Activated CD8-positive, alpha-beta T cell treated with anti-CD3 and anti-CD28 coated beads, Interleukin-2, amount 10 ng/mL, durations not matched to agents 7 days and 5 days (primary cell): ENCODE data around the gene SNED1. TPM values are rescaled to one million over a fixed set of nuclear protein-coding genes. Genes with fewer than 3 reads are reported as not detected.

ENCODE experiments used
- ATAC-seq: fragments of 150-1000 bp; cut with Tn5 transposase; one replicate; pipeline ENCODE4 v1.10.0; 2021; ENCODE audit warnings: moderate library complexity
- CTCF ChIA-PET: fragments of 350-600 bp; sonication (Branson Sonifier 250); formaldehyde crosslinking; loops from one replicate; lab custom pipeline; 2021; ENCODE audit warnings: antibody characterized with exemption; lab: Charles Lee
- POLR2A ChIA-PET: fragments of 350-600 bp; sonication (Branson Sonifier 250); formaldehyde crosslinking; loops from one replicate; lab custom pipeline; 2021; ENCODE audit warnings: antibody characterized with exemption; lab: Charles Lee
- DNase-seq: peaks from one replicate; pipeline ENCODE4 v3.0.0-alpha.2; 2020
- H3K27ac Mint-ChIP-seq: one replicate; pipeline ENCODE4 v1.8.0; 2021; ENCODE audit warnings: mild to moderate bottlenecking, mixed read lengths
- H3K27me3 Mint-ChIP-seq: one replicate; pipeline ENCODE4 v1.8.0; 2021; ENCODE audit warnings: low read depth, mixed read lengths
- H3K36me3 Mint-ChIP-seq: one replicate; pipeline ENCODE4 v1.8.0; 2021; ENCODE audit warnings: low read depth, mixed read lengths
- H3K4me1 Mint-ChIP-seq: one replicate; pipeline ENCODE4 v1.8.0; 2021; ENCODE audit warnings: low read depth, mixed read lengths
- H3K4me3 Mint-ChIP-seq: one replicate; pipeline ENCODE4 v1.8.0; 2021; ENCODE audit warnings: mild to moderate bottlenecking, mixed read lengths
- H3K9me3 Mint-ChIP-seq: one replicate; pipeline ENCODE4 v1.8.0; 2022; ENCODE audit warnings: mixed read lengths; ENCODE audit not compliant: insufficient read depth
- total RNA-seq, 2 experiments: library from RNA; stranded (reverse); gene quantifications; one replicate each; pipeline ENCODE4 v1.2.3, GENCODE V29; 2021

SNED1 gene
- total RNA-seq, 2 experiments from 2014 or later, result 3.4 to 3.5 TPM

DNA sequence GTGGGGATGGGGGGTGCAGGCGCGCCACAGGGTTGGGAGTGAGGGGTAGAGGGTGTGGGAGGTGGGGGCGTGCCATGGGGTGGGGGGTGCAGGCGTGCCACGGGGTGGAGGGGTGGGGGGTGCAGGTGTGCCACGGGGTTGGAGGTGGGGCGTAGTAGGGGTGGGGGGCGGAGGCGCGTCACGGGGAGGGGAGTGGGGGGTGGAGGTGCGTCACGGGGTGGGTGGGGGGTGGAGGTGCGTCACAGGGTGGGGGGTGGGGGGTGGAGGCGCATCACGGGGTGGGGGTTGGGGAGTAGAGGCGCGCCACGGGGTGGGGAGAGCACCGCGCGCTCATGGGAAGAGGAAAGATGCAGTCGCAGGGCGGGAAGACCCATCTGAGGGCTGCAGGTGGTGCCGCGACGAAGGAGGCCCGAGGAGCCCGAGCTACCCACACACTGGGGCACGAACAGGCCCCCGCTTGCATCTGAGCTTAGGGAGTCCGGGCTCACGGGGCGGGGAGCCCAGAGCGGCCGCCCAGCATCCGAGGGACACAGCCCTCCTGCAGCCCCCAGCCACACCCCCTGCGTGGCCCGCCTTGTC is 37.5 kb downstream of the SNED1 start:
- ChIA-PET POLR2A (no interaction called here), CTCF (no interaction called here)
- H3K4me3 Mint-ChIP-seq, result peak overlapping the region; percentile 73
- no peaks in the 10 kb centered on the region for H3K27me3 Mint-ChIP-seq
- no peaks in the 10 kb centered on the region for H3K9me3 Mint-ChIP-seq
- peak; percentile 43 for ATAC-seq
- no peaks in the 10 kb centered on the region for H3K36me3 Mint-ChIP-seq
- no peak overlapping the region for H3K27ac Mint-ChIP-seq
- H3K4me1 Mint-ChIP-seq, result peaks cover 13% of the 10 kb centered on the region
- no peak for DNase-seq

DNA sequence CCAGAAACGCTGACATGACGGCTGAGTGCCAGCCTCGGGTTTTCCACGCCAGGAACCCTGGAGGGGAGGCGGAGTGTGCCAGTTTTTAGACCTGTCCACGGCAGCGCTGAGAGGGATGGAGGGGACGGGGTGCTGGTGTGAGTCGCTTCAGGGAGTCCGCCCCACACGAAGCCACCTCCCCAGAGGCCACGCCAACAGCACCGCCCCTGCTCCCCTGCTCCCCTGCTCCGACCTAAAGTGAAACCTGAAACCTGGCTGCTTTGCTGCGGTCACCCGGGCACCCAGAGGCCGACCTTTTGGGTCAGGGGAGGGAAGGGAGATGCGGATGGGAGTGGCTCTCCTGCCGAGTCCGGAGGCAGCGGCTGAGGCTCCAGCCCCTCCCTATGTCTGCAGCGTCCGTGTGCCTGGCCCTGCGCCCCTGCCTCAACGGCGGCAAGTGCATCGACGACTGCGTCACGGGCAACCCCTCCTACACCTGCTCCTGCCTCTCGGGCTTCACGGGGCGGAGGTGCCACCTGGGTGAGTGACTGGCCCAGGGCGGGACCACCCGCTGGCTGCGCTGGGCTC is 38.1 kb downstream of the SNED1 start:
- CTCF ChIA-PET, result no interaction called here
- ATAC-seq (peak; percentile 89), DNase-seq (peak; percentile 75)
- POLR2A ChIA-PET, result no interaction called here
- no peaks in the 10 kb centered on the region for H3K36me3 Mint-ChIP-seq
- H3K9me3 Mint-ChIP-seq, result no peaks in the 10 kb centered on the region
- H3K27me3 Mint-ChIP-seq, result no peaks in the 10 kb centered on the region
- peaks cover 13% of the 10 kb centered on the region for H3K4me1 Mint-ChIP-seq
- peak overlapping the region; percentile 73 for H3K4me3 Mint-ChIP-seq
- H3K27ac Mint-ChIP-seq, result peak overlapping the region; percentile 40

GRCh38 chr2:241036964-241037421 is 38.6 kb downstream of the SNED1 start:
- Mint-ChIP-seq H3K27ac (peak overlapping the region; percentile 69), H3K36me3 (no peaks in the 10 kb centered on the region), H3K4me3 (peak overlapping the region; percentile 73), H3K9me3 (no peaks in the 10 kb centered on the region), H3K4me1 (peaks cover 13% of the 10 kb centered on the region), H3K27me3 (no peaks in the 10 kb centered on the region)
- ATAC-seq (peak; percentile 42), DNase-seq (peak; percentile 46)
- ChIA-PET POLR2A (no interaction called here), CTCF (no interaction called here)

DNA sequence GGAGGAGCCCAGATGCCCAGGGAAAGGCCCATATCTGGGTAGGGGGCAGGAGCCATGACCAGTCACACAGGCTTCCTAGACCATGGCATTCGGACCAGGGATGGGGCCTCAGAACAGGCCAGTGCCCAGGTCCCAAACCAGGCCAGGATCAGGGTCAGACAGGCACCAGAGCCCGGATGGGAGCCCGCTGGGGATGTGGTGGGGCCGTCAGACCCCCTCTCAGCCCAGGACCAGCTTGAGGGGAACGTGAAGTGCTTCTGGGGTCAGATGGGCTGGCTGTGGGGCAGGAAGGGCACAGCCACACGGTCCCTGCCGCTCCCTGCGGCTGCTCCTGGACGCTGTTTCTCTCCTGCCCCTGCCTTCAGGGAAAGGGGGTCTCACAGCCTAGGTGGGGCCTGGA is 39.1 kb downstream of the SNED1 start:
- Mint-ChIP-seq H3K27me3 (no peaks in the 10 kb centered on the region), H3K4me3 (peak overlapping the region; percentile 73)
- CTCF ChIA-PET, result interaction anchor here (1.4 kb wide), 1 partner anchor 41 kb away, joined by 3 read pairs; no protein-coding TSS in a partner anchor

GRCh38 chr2:241038374-241039180 is 40.2 kb downstream of the SNED1 start:
- CTCF ChIA-PET, result interaction anchor here (1.4 kb wide), 1 partner anchor 40 kb away, joined by 3 read pairs; no protein-coding TSS in a partner anchor
- peaks cover 13% of the 10 kb centered on the region for H3K4me1 Mint-ChIP-seq

More for the DNA sequence above, 39.1 kb downstream of the SNED1 start:
- DNase-seq (no peak), ATAC-seq (no peak)
- Mint-ChIP-seq H3K9me3 (no peaks in the 10 kb centered on the region), H3K4me1 (peaks cover 13% of the 10 kb centered on the region), H3K27ac (peak overlapping the region; percentile 69), H3K36me3 (no peaks in the 10 kb centered on the region)
- POLR2A ChIA-PET, result interaction anchor here (1.2 kb wide), 1 partner anchor 28 kb away, joined by 3 read pairs; no protein-coding TSS in a partner anchor

DNA sequence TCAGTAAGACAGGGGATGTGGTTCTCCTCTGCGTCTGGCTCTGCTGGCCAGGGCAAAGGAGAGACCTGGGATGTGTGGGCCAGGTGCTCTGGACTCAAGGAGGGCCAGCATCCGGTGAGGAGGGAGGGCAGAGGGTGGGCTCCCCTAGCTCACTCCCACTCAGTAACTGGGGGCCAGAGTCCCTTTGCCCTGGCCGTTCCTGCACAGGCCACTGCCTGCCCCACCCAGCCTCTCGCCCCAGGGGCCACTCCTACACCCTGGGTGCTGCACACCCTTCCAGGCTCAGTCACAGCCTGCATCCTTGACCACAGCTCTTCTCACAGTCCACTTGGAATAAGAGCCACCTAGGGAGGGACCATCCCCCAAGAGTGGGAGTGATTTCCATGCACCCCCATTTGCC is 41.0 kb downstream of the SNED1 start:
- ATAC-seq (no peak), DNase-seq (no peak)
- H3K27ac Mint-ChIP-seq, result no peak overlapping the region
- ChIA-PET POLR2A (no interaction called here), CTCF (no interaction called here)
- H3K4me1 Mint-ChIP-seq, result peaks cover 13% of the 10 kb centered on the region
- H3K27me3 Mint-ChIP-seq, result peaks cover 2% of the 10 kb centered on the region
- H3K9me3 Mint-ChIP-seq, result no peaks in the 10 kb centered on the region
- H3K36me3 Mint-ChIP-seq, result no peaks in the 10 kb centered on the region
- H3K4me3 Mint-ChIP-seq, result no peak overlapping the region

More at GRCh38 chr2:241038374-241039180, 40.2 kb downstream of the SNED1 start:
- no peaks in the 10 kb centered on the region for H3K36me3 Mint-ChIP-seq
- no peak for ATAC-seq
- DNase-seq, result no peak
- POLR2A ChIA-PET, result interaction anchor here (1.2 kb wide), 1 partner anchor 29 kb away, joined by 3 read pairs; no protein-coding TSS in a partner anchor
- H3K9me3 Mint-ChIP-seq, result no peaks in the 10 kb centered on the region
- H3K4me3 Mint-ChIP-seq, result no peak overlapping the region
- no peak overlapping the region for H3K27ac Mint-ChIP-seq
- peaks cover 2% of the 10 kb centered on the region for H3K27me3 Mint-ChIP-seq

DNA sequence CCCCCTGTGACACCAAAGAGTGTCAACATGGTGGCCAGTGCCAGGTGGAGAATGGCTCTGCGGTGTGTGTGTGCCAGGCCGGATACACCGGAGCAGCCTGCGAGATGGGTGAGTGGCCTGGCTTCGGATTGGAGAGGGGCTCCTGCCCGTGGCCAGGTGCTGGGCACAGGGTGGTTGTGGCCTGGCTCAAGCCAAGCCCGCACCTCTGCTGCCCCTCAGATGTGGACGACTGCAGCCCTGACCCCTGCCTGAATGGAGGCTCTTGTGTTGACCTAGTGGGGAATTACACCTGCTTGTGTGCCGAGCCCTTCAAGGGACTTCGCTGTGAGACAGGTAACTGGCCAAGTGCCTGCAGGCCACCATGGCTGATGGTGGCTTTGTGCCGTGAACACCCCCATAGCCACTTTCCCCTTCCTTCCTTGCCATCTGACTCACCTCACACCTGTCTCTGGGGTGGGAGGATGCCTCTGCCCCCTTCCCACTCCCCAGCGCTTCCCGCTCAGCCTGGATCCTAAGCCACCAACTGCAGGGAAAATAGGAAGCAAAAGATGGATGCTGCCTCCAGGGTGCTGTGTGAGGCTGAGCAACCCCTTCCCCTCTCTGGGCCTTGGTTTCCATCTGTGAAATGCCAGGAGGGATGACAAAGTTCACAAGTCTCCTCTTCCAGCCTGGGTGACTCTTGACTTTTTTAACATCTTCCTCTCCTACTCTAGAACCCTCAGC is 41.8 kb downstream of the SNED1 start:
- ChIA-PET POLR2A (no interaction called here), CTCF (no interaction called here)
- DNase-seq (no peak), ATAC-seq (no peak)
- Mint-ChIP-seq H3K27ac (no peak overlapping the region), H3K27me3 (peaks cover 2% of the 10 kb centered on the region), H3K4me3 (no peak overlapping the region), H3K36me3 (no peaks in the 10 kb centered on the region), H3K9me3 (no peaks in the 10 kb centered on the region), H3K4me1 (peaks cover 13% of the 10 kb centered on the region)

- Mint-ChIP-seq H3K27me3 (peaks cover 2% of the 10 kb centered on the region), H3K4me1 (peaks cover 13% of the 10 kb centered on the region), H3K9me3 (no peaks in the 10 kb centered on the region), H3K27ac (no peak overlapping the region), H3K36me3 (no peaks in the 10 kb centered on the region), H3K4me3 (no peak overlapping the region)
- peak; percentile 14 for DNase-seq
- ATAC-seq, result no peak
- ChIA-PET POLR2A (interaction anchor here (0.6 kb wide), 1 partner anchor 238 kb away, joined by 3 read pairs; no protein-coding TSS in a partner anchor), CTCF (no interaction called here)
Measured at GRCh38 chr2:241041589-241042158, 43.3 kb downstream of the SNED1 start.

DNA sequence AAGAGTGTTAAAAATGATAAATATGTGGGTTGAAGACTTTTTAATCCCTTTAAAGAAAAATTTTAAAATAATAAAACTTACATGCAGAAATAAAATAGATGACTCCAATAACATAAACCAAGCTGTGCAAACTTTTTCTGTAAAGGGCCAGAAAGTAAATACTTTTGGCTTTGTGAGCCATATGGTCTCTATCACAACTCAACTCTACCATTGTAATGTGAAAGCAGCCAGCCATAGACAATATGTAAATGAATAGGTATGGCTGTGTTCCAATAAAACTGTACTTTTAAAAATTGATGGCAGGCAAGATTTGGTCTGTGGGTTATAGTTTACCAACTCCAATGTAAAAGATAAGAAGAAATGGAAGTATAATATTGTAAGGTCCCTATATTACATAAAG is 45.2 kb downstream of the SNED1 start:
- Mint-ChIP-seq H3K36me3 (no peaks in the 10 kb centered on the region), H3K4me3 (no peak overlapping the region), H3K27me3 (peaks cover 2% of the 10 kb centered on the region), H3K27ac (no peak overlapping the region), H3K9me3 (no peaks in the 10 kb centered on the region), H3K4me1 (no peaks in the 10 kb centered on the region)
- no peak for DNase-seq
- CTCF ChIA-PET, result no interaction called here
- no peak for ATAC-seq
- POLR2A ChIA-PET, result no interaction called here

- Mint-ChIP-seq H3K4me1 (no peaks in the 10 kb centered on the region), H3K27ac (no peak overlapping the region), H3K4me3 (no peak overlapping the region), H3K36me3 (no peaks in the 10 kb centered on the region), H3K9me3 (no peaks in the 10 kb centered on the region), H3K27me3 (peaks cover 2% of the 10 kb centered on the region)
- ChIA-PET POLR2A (interaction anchor here (0.5 kb wide), 1 partner anchor 24 kb away, joined by 4 read pairs; no protein-coding TSS in a partner anchor), CTCF (no interaction called here)
- peak; percentile 9 for DNase-seq
- no peak for ATAC-seq
Measured at GRCh38 chr2:241047253-241048010, 49.0 kb downstream of the SNED1 start.
